Keratinocyte (primary cell): ENCODE measurements around the gene SIRT4. TPM values are rescaled to one million over a fixed set of nuclear protein-coding genes. Genes with fewer than 3 reads are reported as not detected.
"Not testable (repeated sequence)": the region's sequence is repeated elsewhere in the genome, so short reads cannot be mapped to it uniquely, and the experiment has no call there.

Experiments used
- DNase-seq: peaks from one replicate; pipeline ENCODE4 v3.0.0-alpha.2; 2011; ENCODE audit warnings: low read depth, missing footprints, low spot score
- FAIRE-seq: peaks from 2 replicates; lab custom pipeline; 2011; peaks lifted over from hg19 to GRCh38; lab: Jason Lieb, UNC
- H2AFZ ChIP-seq: 2 replicates; pipeline ENCODE4 v1.6.0; 2012; ENCODE audit warnings: low read length, control low read depth, inconsistent platforms; ENCODE audit not compliant: control insufficient read depth
- H3K27ac ChIP-seq: 2 replicates; pipeline ENCODE4 v1.5.1; 2011; ENCODE audit warnings: low read length; ENCODE audit not compliant: control insufficient read depth, insufficient read depth
- H3K27me3 ChIP-seq: 3 replicates; pipeline ENCODE4 v1.6.0; 2011; ENCODE audit warnings: low read length; ENCODE audit not compliant: control insufficient read depth, insufficient read depth; ENCODE audit errors: extremely low read depth
- H3K36me3 ChIP-seq, 2 experiments: 2 replicates in 1 of 2; 3 replicates in 1 of 2; pipeline ENCODE4 v1.5.1; 2011; ENCODE audit warnings: low read length in 2 of 2, mild to moderate bottlenecking in 1 of 2; ENCODE audit not compliant: control insufficient read depth in 2 of 2, insufficient read depth in 2 of 2; ENCODE audit errors: extremely low read depth in 1 of 2
- H3K4me1 ChIP-seq: 3 replicates; pipeline ENCODE4 v1.5.1; 2011; ENCODE audit warnings: low read length; ENCODE audit not compliant: control insufficient read depth, insufficient read depth; ENCODE audit errors: extremely low read depth
- H3K4me2 ChIP-seq: 3 replicates; pipeline ENCODE4 v1.6.0; 2011; ENCODE audit warnings: low read depth, low read length; ENCODE audit not compliant: control insufficient read depth, insufficient read depth; ENCODE audit errors: extremely low read depth
- H3K4me3 ChIP-seq, 3 experiments: fragments of 200-600 bp in 1 of 3; sonication (generic) in 1 of 3; 2 replicates in 2 of 3; 3 replicates in 1 of 3; pipeline ENCODE4 v1.5.1; 2011 to 2016; ENCODE audit warnings: low read length in 3 of 3, mild to moderate bottlenecking in 3 of 3, control low read depth in 2 of 3, inconsistent platforms in 1 of 3, low read depth in 1 of 3, mixed read lengths in 1 of 3, mixed run types in 1 of 3, moderate library complexity in 1 of 3; ENCODE audit not compliant: control insufficient read depth in 2 of 3, insufficient read depth in 2 of 3; ENCODE audit errors: extremely low read depth in 1 of 3
- H3K79me2 ChIP-seq: 2 replicates; pipeline ENCODE4 v1.6.0; 2012; ENCODE audit warnings: low read length; ENCODE audit not compliant: control insufficient read depth, insufficient read depth
- H3K9ac ChIP-seq: 3 replicates; pipeline ENCODE4 v1.6.0; 2011; ENCODE audit warnings: low read length; ENCODE audit not compliant: control insufficient read depth, insufficient read depth; ENCODE audit errors: extremely low read depth
- H3K9me1 ChIP-seq: 3 replicates; pipeline ENCODE4 v1.6.0; 2011; ENCODE audit warnings: low read length; ENCODE audit not compliant: control insufficient read depth, insufficient read depth; ENCODE audit errors: extremely low read depth
- H3K9me3 ChIP-seq: 2 replicates; pipeline ENCODE4 v1.5.1; 2012; ENCODE audit warnings: low read depth, low read length; ENCODE audit not compliant: control insufficient read depth
- H4K20me1 ChIP-seq: 3 replicates; pipeline ENCODE4 v1.6.0; 2011; ENCODE audit warnings: low read length; ENCODE audit not compliant: control insufficient read depth, insufficient read depth; ENCODE audit errors: extremely low read depth
- EZH2 ChIP-seq: IDR thresholded peaks from one replicate; pipeline ENCODE4 v1.6.1; 2012; ENCODE audit warnings: inconsistent platforms, mild to moderate bottlenecking, low read length, moderate library complexity
- dilution Hi-C: fragments of 300-500 bp; cut with MboI; formaldehyde crosslinking; loops from one replicate; pipeline ENCODE4 v1.7.0; 2020; ENCODE audit warnings: low sequenced_read_pairs; ENCODE audit not compliant: extremely low pct_ligation_motif_present
- polyA minus RNA-seq, 3 experiments: library from RNA; depleted of rRNA, polyadenylated mRNA; stranded (reverse); fragments of >200 nt; gene quantifications; 1 replicate in 1 of 3; 2 replicates in 1 of 3; 3 replicates in 1 of 3; pipeline ENCODE4 v1.2.3, GENCODE V29; 2011
- polyA plus RNA-seq, 5 experiments: library from polyadenylated mRNA; depleted of rRNA in 3 of 5; stranded (reverse) in 3 of 5; stranded (forward) in 1 of 5; unstranded in 1 of 5; fragments of >200 nt; gene quantifications; 1 replicate in 1 of 5; 2 replicates in 3 of 5; 3 replicates in 1 of 5; pipeline versions ENCODE4 v1.2.1 to v1.2.3, GENCODE V29; 2011 to 2012; ENCODE audit warnings: missing spikeins in 2 of 5, low read depth in 1 of 5, low replicate concordance in 1 of 5
- TF ChIP-seq, protein P1 (sequence below), 3 experiments: IDR thresholded peaks in 1 of 3; conservative IDR thresholded peaks in 1 of 3; optimal IDR thresholded peaks in 1 of 3; 2 replicates in 2 of 3; 3 replicates in 1 of 3; pipeline versions ENCODE3 to v1.5.1; 2011; ENCODE audit warnings: low read length in 3 of 3, mild to moderate bottlenecking in 3 of 3, moderate library complexity in 2 of 3, control low read depth in 1 of 3, inconsistent platforms in 1 of 3; ENCODE audit not compliant: insufficient read depth in 2 of 3; ENCODE audit errors: extremely low read depth in 1 of 3

Gene SIRT4, protein sequence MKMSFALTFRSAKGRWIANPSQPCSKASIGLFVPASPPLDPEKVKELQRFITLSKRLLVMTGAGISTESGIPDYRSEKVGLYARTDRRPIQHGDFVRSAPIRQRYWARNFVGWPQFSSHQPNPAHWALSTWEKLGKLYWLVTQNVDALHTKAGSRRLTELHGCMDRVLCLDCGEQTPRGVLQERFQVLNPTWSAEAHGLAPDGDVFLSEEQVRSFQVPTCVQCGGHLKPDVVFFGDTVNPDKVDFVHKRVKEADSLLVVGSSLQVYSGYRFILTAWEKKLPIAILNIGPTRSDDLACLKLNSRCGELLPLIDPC
- polyA plus RNA-seq (0.75 to 1.7 TPM (median 0.98 TPM) in 3 replicates), polyA minus RNA-seq (0.45 to 2.9 TPM (median 0.79 TPM) in 3 replicates)
- 0.39 TPM for polyA plus RNA-seq (2011; ENCODE audit: low read depth)
- polyA plus RNA-seq (2011; cell fraction: cytosol; rRNA removed), result 0.75 and 1.1 TPM in 2 replicates
- 1.2 and 1.5 TPM in 2 replicates for polyA plus RNA-seq (2011; cell fraction: nucleus; rRNA removed)
- 0.63 and 1.3 TPM in 2 replicates for polyA plus RNA-seq (2012; ENCODE audit: low replicate concordance)
- polyA minus RNA-seq (2011; cell fraction: cytosol; rRNA and poly(A)+ RNA removed), result not detected
- polyA minus RNA-seq (2011; cell fraction: nucleus; rRNA and poly(A)+ RNA removed), result 0.32 and 0.47 TPM in 2 replicates

DNA sequence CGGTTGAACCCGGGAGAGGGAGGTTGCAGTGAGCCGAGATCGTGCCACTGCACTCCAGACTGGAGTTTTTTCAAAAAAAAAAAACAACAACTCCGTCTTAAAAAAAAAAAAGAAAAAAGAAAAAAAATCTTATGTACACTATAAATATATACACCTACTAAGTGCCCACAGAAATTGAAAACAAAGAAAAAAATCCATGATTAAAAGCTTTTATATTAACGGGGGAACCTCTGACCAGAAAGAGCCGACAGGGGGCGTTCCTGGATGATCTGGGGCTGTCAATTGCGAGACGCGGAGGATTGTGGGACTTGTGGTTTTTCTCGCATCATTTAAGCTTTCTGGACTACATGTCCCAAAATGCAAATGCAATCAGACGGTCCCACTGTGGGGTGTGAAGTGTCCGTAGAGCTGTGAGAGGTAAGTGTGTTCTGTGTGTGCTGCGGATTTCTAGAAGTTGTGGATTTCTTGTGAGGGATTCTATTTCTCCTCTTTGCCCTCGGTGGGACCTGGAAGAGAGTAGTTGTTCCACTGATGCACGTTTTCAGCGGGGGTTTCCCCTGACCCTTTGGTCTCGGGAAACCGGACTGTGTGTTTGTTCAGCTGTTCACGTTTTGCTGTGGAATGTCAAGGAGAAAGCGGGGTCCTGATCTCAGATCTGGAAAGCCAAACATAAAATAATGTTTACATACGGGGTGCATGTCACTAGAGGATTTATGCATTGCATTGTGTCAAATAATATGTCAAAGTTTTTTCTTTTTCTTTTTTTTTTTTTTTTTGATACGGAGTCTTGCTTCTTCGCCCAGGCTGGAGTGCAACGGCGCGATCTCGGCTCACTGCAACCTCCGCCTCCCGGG is at the start of gene SIRT4:
Gene SIRT4, plus strand, starts transcription at position 360 of the 854 bp plus-strand sequence. CDS start 1,241 bp downstream, outside the sequence.
- Histone ChIP-seq H3K4me1 (no peaks in the 10 kb centered on the region), H3K4me2 (peak within 1 kb of the TSS; percentile 84), H3K9ac (peak within 1 kb of the TSS; percentile 91), H3K27ac (peak within 1 kb of the TSS; percentile 55), H3K79me2 (no peaks in the 10 kb centered on the region), H3K9me3 (no peaks in the 10 kb centered on the region), H4K20me1 (no peaks in the 10 kb centered on the region), H3K9me1 (no peaks in the 10 kb centered on the region), H2AFZ (peak within 1 kb of the TSS; percentile 100), H3K27me3 (no peaks in the 10 kb centered on the region), H3K36me3 (no peaks in the 10 kb centered on the region), H3K4me3 (peak within 1 kb of the TSS; percentile 75 to 99 (median 82))
- peak; percentile 71 for DNase-seq
- dilution Hi-C loops, result no loop called here
- peak; percentile 74 for FAIRE-seq
- TF ChIP-seq, protein P1, sequence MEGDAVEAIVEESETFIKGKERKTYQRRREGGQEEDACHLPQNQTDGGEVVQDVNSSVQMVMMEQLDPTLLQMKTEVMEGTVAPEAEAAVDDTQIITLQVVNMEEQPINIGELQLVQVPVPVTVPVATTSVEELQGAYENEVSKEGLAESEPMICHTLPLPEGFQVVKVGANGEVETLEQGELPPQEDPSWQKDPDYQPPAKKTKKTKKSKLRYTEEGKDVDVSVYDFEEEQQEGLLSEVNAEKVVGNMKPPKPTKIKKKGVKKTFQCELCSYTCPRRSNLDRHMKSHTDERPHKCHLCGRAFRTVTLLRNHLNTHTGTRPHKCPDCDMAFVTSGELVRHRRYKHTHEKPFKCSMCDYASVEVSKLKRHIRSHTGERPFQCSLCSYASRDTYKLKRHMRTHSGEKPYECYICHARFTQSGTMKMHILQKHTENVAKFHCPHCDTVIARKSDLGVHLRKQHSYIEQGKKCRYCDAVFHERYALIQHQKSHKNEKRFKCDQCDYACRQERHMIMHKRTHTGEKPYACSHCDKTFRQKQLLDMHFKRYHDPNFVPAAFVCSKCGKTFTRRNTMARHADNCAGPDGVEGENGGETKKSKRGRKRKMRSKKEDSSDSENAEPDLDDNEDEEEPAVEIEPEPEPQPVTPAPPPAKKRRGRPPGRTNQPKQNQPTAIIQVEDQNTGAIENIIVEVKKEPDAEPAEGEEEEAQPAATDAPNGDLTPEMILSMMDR (optimal IDR thresholded peaks at IDR 0.05 in 1 of 3, IDR thresholded peaks at IDR 0.05 in 1 of 3, conservative IDR thresholded peaks at IDR 0.05 in 1 of 3; ENCODE audit: extremely low read depth in 1 of 3, insufficient read depth in 2 of 3, low read length in 3 of 3), result peak; percentile 67 to 90 (median 70)
- TF ChIP-seq EZH2, result no peak

DNA sequence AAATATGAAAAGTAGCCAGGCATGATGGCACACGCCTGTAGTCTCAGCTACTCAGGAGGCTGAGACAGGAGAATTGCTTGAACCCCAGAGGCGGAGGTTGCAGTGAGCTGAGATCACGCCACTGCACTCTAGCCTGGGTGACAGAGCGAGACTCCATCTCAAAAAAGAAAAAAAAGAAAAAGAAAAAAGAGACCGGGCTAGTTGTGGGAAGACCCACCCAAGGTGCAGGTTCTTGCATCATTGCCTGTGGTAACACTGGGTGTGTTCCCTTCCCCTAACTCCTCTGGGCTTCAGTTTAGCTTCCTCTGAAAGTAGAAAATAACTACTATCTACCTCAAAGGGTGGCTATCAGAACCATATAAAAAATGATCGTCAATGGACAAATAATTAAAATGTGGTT is 48.8 kb upstream of the SIRT4 start:
- H3K9ac ChIP-seq, H3K9me1 ChIP-seq, H2AFZ ChIP-seq, H3K4me3 ChIP-seq, DNase-seq, FAIRE-seq, H3K27me3 ChIP-seq, H3K9me3 ChIP-seq, dilution Hi-C loops: not testable (repeated sequence)
- Histone ChIP-seq H4K20me1 (peaks cover 36% of the 10 kb centered on the region), H3K4me2 (peak overlapping the region; percentile 43), H3K4me1 (peaks cover 69% of the 10 kb centered on the region), H3K79me2 (peaks cover 93% of the 10 kb centered on the region), H3K36me3 (peaks cover 30 to 51% of the 10 kb centered on the region in 2 experiments), H3K27ac (peak overlapping the region; percentile 13)
